Ovary (tissue), 3 donors: Measurements from ENCODE around the gene MAP3K9.

ENCODE experiments used
- POLR2A ChIP-seq: fragments of 450-650 bp; IDR thresholded peaks from one replicate; pipeline ENCODE4 v1.6.1; 2017; ENCODE audit warnings: antibody characterized with exemption, mild to moderate bottlenecking, moderate library complexity
- TF ChIP-seq, protein P1 (sequence below), 3 donors: fragments of 450-650 bp in 2 of 3; fragments of 200-600 bp in 1 of 3; IDR thresholded peaks; one replicate each; pipeline versions ENCODE4 v1.5.1 to v1.8.0; 2016 to 2022; ENCODE audit warnings: antibody characterized with exemption in 3 of 3, mild to moderate bottlenecking in 1 of 3
- donor health status: DM: no; HTN: no; CAD: no.

DNA sequence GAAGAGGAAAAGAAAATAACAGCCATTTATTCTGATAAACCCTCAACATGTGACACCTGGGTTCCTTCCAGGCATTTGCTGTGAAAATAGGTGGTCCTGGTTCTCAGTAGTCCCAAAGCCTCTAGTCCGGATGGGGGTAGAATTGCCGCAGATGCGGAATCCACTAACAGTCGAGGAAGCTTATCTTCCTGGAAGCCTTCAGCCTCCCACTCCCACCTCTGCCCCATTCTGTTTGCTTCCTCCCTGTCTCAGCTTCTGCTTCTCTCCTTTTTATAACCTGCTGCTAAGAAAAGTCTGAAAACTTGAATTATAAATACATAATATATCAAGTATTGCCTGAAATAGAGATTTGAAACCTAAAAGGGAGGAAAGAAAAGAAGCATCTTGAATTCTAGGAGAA, 14.0 kb upstream of the MAP3K9 start:
- TF ChIP-seq POLR2A, result no peak
- TF ChIP-seq, protein P1, sequence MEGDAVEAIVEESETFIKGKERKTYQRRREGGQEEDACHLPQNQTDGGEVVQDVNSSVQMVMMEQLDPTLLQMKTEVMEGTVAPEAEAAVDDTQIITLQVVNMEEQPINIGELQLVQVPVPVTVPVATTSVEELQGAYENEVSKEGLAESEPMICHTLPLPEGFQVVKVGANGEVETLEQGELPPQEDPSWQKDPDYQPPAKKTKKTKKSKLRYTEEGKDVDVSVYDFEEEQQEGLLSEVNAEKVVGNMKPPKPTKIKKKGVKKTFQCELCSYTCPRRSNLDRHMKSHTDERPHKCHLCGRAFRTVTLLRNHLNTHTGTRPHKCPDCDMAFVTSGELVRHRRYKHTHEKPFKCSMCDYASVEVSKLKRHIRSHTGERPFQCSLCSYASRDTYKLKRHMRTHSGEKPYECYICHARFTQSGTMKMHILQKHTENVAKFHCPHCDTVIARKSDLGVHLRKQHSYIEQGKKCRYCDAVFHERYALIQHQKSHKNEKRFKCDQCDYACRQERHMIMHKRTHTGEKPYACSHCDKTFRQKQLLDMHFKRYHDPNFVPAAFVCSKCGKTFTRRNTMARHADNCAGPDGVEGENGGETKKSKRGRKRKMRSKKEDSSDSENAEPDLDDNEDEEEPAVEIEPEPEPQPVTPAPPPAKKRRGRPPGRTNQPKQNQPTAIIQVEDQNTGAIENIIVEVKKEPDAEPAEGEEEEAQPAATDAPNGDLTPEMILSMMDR (IDR thresholded peaks at IDR 0.05), result no peak
